Stimulated activated CD8-positive, alpha-beta memory T cell treated with anti-CD3 and anti-CD28 coated beads, Interleukin-15, amount 100 ng/mL, for 1 hour (primary cell): ENCODE measurements around the gene CISH.

Experiments
- DNase-seq: peaks from one replicate; pipeline ENCODE4 v3.0.0-alpha.2; 2020; ENCODE audit warnings: low read depth

Gene CISH

GRCh38 chr3:50612970-50613846 lies 1.6 kb upstream of the CISH start:
- DNase-seq: no peak

- no peak for DNase-seq
These were observed 784 bp upstream of the CISH start for GRCh38 chr3:50612234-50612882.

- no peak for DNase-seq
These were observed 546 bp downstream of the CISH start for GRCh38 chr3:50610992-50611463.

- no peak for DNase-seq
These were observed 1.2 kb downstream of the CISH start for GRCh38 chr3:50610181-50610971.

- DNase-seq: no peak
These were observed 1.9 kb downstream of the CISH start for GRCh38 chr3:50609763-50610085.

GRCh38 chr3:50609071-50609762 lies 2.4 kb downstream of the CISH start:
- no peak for DNase-seq

- no peak for DNase-seq
These were observed 3.3 kb downstream of the CISH start for GRCh38 chr3:50608278-50608677.

- DNase-seq: no peak
These were observed 4.1 kb downstream of the CISH start for GRCh38 chr3:50607271-50608091.

GRCh38 chr3:50606596-50606995 lies 5.0 kb downstream of the CISH start:
- DNase-seq: no peak

- no peak for DNase-seq
These were observed 5.7 kb downstream of the CISH start for GRCh38 chr3:50605901-50606326.

GRCh38 chr3:50604628-50605588 lies 6.7 kb downstream of the CISH start:
- DNase-seq: no peak

GRCh38 chr3:50604110-50604621 lies 7.4 kb downstream of the CISH start:
- no peak for DNase-seq

GRCh38 chr3:50603261-50604109 lies 8.1 kb downstream of the CISH start:
- DNase-seq: no peak

- DNase-seq: no peak
These were observed 8.9 kb downstream of the CISH start for GRCh38 chr3:50602595-50603191.

GRCh38 chr3:50600841-50601591 lies 10.6 kb downstream of the CISH start:
- DNase-seq: peak; percentile 78

GRCh38 chr3:50600141-50600753 lies 11.3 kb downstream of the CISH start:
- DNase-seq: no peak

- no peak for DNase-seq
These were observed 11.9 kb downstream of the CISH start for GRCh38 chr3:50599716-50600118.
